Vagina (tissue), 2 donors: ENCODE measurements around the gene RBFOX1. TPM values are rescaled to one million over a fixed set of nuclear protein-coding genes. Genes with fewer than 3 reads are reported as not detected.

Source experiments
- DNase-seq, 2 donors: peaks; one replicate each; pipeline ENCODE4 v3.0.0-alpha.2; 2017; ENCODE audit errors: extremely low spot score in 2 of 2
- H3K27ac ChIP-seq: fragments of 200-600 bp; sonication (generic); one replicate; pipeline ENCODE4 v1.5.1; 2019
- H3K27me3 ChIP-seq: fragments of 200-600 bp; sonication (generic); one replicate; pipeline ENCODE4 v1.5.1; 2019
- H3K36me3 ChIP-seq, 2 donors: fragments of 200-600 bp; sonication (generic); one replicate each; pipeline ENCODE4 v1.5.1; 2017 to 2019
- H3K4me1 ChIP-seq: fragments of 200-600 bp; sonication (generic); one replicate; pipeline ENCODE4 v1.5.1; 2019
- H3K4me3 ChIP-seq, 2 donors: fragments of 200-600 bp; sonication (generic); 1 replicate in 1 of 2; 2 replicates in 1 of 2; pipeline ENCODE4 v1.5.1; 2016 to 2019
- H3K9me3 ChIP-seq: fragments of 200-600 bp; sonication (generic); one replicate; pipeline ENCODE4 v1.5.1; 2019
- POLR2A ChIP-seq, 2 donors: fragments of 450-650 bp; IDR thresholded peaks; one replicate each; pipeline ENCODE4 v1.6.1; 2017; ENCODE audit warnings: antibody characterized with exemption in 2 of 2, mild to moderate bottlenecking in 2 of 2, moderate library complexity in 2 of 2
- POLR2AphosphoS5 ChIP-seq, 2 donors: sonication (generic); formaldehyde crosslinking; IDR thresholded peaks; one replicate each; pipeline ENCODE4 v1.9.0; 2017; ENCODE audit warnings: antibody characterized with exemption in 2 of 2, mild to moderate bottlenecking in 2 of 2, low read depth in 1 of 2; ENCODE audit not compliant: insufficient read depth in 1 of 2
- intact Hi-C: fragments of 100-400 bp; cut with DNase I; formaldehyde crosslinking; loops from one replicate; pipeline ENCODE4 v1.15.1; 2023
- total RNA-seq: library from RNA; depleted of rRNA; stranded (reverse); fragments of >200 nt; gene quantifications from one replicate; pipeline ENCODE4 v1.2.3, GENCODE V29; 2016
- TF ChIP-seq, protein P1 (sequence below), 3 experiments: fragments of 450-650 bp in 2 of 3; fragments of 200-600 bp in 1 of 3; sonication (generic) in 1 of 3; IDR thresholded peaks; one replicate each; pipeline ENCODE4 v1.5.1; 2017 to 2019; ENCODE audit warnings: antibody characterized with exemption in 3 of 3, mild to moderate bottlenecking in 2 of 3, moderate library complexity in 2 of 3

The RBFOX1 gene
- total RNA-seq, 1 donor from 2014 or later = 6.6 TPM

DNA sequence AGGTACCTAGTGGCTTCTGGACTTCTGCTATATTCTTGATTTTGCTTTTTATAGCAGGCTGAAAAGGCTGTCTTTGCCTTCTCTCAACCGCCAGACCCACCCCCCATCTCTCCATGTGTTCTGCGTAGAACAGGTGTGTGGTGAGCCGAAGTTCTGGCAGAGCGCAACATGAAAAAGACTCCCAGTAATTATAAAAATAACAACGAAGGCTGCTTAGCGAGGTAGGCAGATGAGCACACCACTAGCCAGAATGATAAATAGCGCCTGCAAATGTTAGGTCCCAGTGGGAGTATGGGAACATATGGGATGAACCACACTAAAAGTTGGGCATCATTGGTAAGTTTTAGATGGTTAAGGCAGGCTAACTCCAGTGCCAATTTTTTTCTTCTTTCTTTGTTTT lies 14.0 kb upstream of the RBFOX1 start:
- intact Hi-C loops = no loop called here
- Histone ChIP-seq H3K9me3 (no peaks in the 10 kb centered on the region), H3K36me3 (no peaks in the 10 kb centered on the region), H3K4me1 (no peaks in the 10 kb centered on the region), H3K27ac (no peak overlapping the region), H3K27me3 (no peaks in the 10 kb centered on the region), H3K4me3 (no peak overlapping the region)
- no peak for TF ChIP-seq POLR2AphosphoS5 (IDR thresholded peaks at IDR 0.05; ENCODE audit: insufficient read depth in 1 of 2, low read depth in 1 of 2)
- TF ChIP-seq, protein P1, sequence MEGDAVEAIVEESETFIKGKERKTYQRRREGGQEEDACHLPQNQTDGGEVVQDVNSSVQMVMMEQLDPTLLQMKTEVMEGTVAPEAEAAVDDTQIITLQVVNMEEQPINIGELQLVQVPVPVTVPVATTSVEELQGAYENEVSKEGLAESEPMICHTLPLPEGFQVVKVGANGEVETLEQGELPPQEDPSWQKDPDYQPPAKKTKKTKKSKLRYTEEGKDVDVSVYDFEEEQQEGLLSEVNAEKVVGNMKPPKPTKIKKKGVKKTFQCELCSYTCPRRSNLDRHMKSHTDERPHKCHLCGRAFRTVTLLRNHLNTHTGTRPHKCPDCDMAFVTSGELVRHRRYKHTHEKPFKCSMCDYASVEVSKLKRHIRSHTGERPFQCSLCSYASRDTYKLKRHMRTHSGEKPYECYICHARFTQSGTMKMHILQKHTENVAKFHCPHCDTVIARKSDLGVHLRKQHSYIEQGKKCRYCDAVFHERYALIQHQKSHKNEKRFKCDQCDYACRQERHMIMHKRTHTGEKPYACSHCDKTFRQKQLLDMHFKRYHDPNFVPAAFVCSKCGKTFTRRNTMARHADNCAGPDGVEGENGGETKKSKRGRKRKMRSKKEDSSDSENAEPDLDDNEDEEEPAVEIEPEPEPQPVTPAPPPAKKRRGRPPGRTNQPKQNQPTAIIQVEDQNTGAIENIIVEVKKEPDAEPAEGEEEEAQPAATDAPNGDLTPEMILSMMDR (IDR thresholded peaks at IDR 0.05) = no peak
- no peak for TF ChIP-seq POLR2A (IDR thresholded peaks at IDR 0.05)
- DNase-seq = no peak

DNA sequence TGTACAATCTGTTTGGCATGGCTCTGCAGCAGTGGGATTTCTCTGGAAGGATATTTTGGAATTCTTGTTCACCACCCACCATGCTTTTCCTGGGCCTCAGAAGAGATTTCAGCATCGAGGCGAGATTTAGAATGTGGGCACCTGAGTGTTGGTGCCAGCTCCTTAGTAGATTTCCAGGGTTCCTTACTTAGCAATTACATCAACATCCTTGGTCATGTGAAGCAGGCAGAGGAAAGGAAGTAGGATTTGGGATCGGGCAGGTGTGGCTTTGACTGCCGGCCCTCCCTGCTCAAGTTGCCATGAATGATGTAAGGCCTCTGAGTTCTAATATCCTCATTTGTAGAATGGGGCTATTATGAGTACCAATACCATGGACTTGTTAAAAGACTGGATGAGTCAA lies 13.1 kb upstream of the RBFOX1 start:
- H3K9me3 ChIP-seq = no peaks in the 10 kb centered on the region
- intact Hi-C loops = no loop called here
- TF ChIP-seq POLR2A (IDR thresholded peaks at IDR 0.05) (no peak), POLR2AphosphoS5 (IDR thresholded peaks at IDR 0.05; ENCODE audit: insufficient read depth in 1 of 2, low read depth in 1 of 2) (no peak)
- TF ChIP-seq, protein P1 (IDR thresholded peaks at IDR 0.05) = no peak

DNA sequence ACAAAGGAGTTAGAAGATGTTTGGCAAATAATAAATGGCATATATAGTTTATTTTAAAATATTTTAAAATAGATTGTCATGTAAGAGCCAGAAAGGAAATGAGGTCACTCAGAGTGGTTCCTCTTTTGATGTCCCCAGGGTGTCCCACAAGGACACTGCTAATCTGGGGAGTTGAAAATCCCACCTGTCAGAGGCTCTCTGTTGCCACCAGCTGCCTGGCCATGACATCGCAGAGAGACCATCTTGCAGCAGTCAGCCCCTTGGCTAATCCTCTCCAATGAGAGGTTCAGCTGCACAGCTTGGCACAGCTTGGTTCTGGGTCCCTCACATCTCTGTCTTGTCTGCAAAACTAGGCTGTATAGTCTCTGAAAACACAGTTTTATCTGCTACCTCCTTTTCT lies 11.0 kb upstream of the RBFOX1 start:
- Histone ChIP-seq H3K4me1 (no peaks in the 10 kb centered on the region), H3K4me3 (no peak overlapping the region), H3K27me3 (no peaks in the 10 kb centered on the region), H3K36me3 (no peaks in the 10 kb centered on the region), H3K9me3 (no peaks in the 10 kb centered on the region), H3K27ac (no peak overlapping the region)
- no peak for DNase-seq
- intact Hi-C loops = no loop called here
- TF ChIP-seq, protein P1 (IDR thresholded peaks at IDR 0.05) = no peak

More for the DNA sequence above, 13.1 kb upstream of the RBFOX1 start:
- DNase-seq = no peak
- H3K27ac ChIP-seq = no peak overlapping the region
- no peaks in the 10 kb centered on the region for H3K27me3 ChIP-seq
- H3K4me1 ChIP-seq = no peaks in the 10 kb centered on the region
- H3K4me3 ChIP-seq = no peak overlapping the region
- no peaks in the 10 kb centered on the region for H3K36me3 ChIP-seq

DNA sequence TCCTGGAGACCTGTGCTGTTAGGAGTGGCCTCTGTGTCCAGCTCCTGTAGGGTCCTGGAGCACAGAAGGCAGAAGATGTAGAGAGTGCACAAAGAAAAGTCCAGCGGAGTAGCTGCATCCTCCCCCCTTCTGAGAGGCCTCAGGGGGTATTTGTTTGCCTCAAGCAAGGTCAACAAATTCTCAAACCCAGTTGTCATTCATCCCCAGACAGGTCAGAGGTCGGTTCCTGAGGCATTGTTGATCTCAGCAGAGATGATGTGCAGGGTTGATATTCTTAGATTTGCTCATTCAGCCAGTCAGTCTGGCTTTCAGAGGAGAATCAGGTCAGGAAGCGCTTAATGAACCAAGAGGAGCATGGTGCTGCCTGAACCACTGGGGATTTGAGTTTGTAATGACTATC lies 8.3 kb upstream of the RBFOX1 start:
- Histone ChIP-seq H3K4me1 (no peaks in the 10 kb centered on the region), H3K27ac (no peak overlapping the region), H3K36me3 (no peaks in the 10 kb centered on the region), H3K4me3 (no peak overlapping the region), H3K27me3 (no peaks in the 10 kb centered on the region), H3K9me3 (no peaks in the 10 kb centered on the region)
- intact Hi-C loops = no loop called here
- DNase-seq = no peak
- TF ChIP-seq POLR2A (IDR thresholded peaks at IDR 0.05) (no peak), POLR2AphosphoS5 (IDR thresholded peaks at IDR 0.05; ENCODE audit: insufficient read depth in 1 of 2, low read depth in 1 of 2) (no peak)
- TF ChIP-seq, protein P1 (IDR thresholded peaks at IDR 0.05) = no peak

DNA sequence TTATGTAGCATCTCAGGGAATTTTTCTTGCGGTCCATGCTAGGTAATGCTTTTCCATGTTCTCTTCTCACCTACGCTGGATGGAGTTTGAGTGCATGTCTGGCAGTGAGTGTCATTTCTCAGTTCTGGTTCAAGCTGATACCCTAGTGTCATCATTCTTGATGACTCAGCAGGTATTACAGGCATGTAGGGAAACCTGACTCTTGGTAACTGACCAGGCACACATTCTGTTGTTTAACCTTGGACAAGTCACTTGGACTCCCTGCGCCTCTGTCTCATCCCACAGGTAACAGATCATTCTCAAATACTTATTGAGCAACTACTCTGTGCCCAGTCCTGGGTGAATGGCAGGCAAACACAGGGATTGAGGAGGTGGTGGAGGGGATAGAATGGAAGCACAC lies 6.8 kb upstream of the RBFOX1 start:
- no peak for TF ChIP-seq POLR2AphosphoS5 (IDR thresholded peaks at IDR 0.05; ENCODE audit: insufficient read depth in 1 of 2, low read depth in 1 of 2)
- TF ChIP-seq, protein P1 (IDR thresholded peaks at IDR 0.05) = no peak
- TF ChIP-seq POLR2A (IDR thresholded peaks at IDR 0.05) = no peak
- no peaks in the 10 kb centered on the region for H3K4me1 ChIP-seq
- no peak for DNase-seq
- no peaks in the 10 kb centered on the region for H3K36me3 ChIP-seq
- H3K9me3 ChIP-seq = no peaks in the 10 kb centered on the region
- no peak overlapping the region for H3K4me3 ChIP-seq
- no peaks in the 10 kb centered on the region for H3K27me3 ChIP-seq
- intact Hi-C loops = no loop called here
- H3K27ac ChIP-seq = no peak overlapping the region
